ENCODE data around the gene PYM1. TPM values are rescaled to one million over a fixed set of nuclear protein-coding genes. Genes with fewer than 3 reads are reported as not detected.

Gene PYM1
- total and polyA plus RNA-seq, 2 of the 4 experiments (the other 2 are of a cell fraction): 26.5 to 27.8 TPM

GRCh38 chr12:55861396-55861795, 66.3 kb downstream of the PYM1 start:
- H3K4ac ChIP-seq (ENCODE audit: low read depth, low read length): no peak overlapping the region
- no peak overlapping the region for H2AK5ac ChIP-seq (ENCODE audit: low read depth, low read length)
- no peak overlapping the region for H3K56ac ChIP-seq (ENCODE audit: extremely low read depth, insufficient read depth, low read length)
- ATAC-seq (ENCODE audit: low read depth): no peak
- H3K14ac ChIP-seq (replicated peaks; ENCODE audit: low read depth, low read length): no peak overlapping the region
- H2BK120ac ChIP-seq (ENCODE audit: low read depth, low read length): no peak overlapping the region
- no CpG with 5 or more reads among the region's 8 CpGs for WGBS, 2 experiments (ENCODE audit: extremely low coverage in 2 of 2, insufficient read length in 1 of 2)
- no peak overlapping the region for H2BK5ac ChIP-seq (ENCODE audit: low read depth, low read length, poor library complexity, severe bottlenecking)
- H3K9ac ChIP-seq (ENCODE audit: low read depth, low read length): no peak overlapping the region
- no peak overlapping the region for H3K23ac ChIP-seq (ENCODE audit: low read depth, low read length)
- H3K4me1 ChIP-seq (ENCODE audit: control insufficient read depth, insufficient read depth, low read length): no peaks in the 10 kb centered on the region
- no peak overlapping the region for H3K18ac ChIP-seq (ENCODE audit: low read depth, low read length)
- no peaks in the 10 kb centered on the region; the same call in 1 of the 2 replicates for H3K9me3 ChIP-seq (ENCODE audit: control insufficient read depth, insufficient read depth, low read length)
- no peak overlapping the region for H2AK9ac ChIP-seq (replicated peaks; ENCODE audit: low read depth, low read length, poor library complexity)
- no peaks in the 10 kb centered on the region for H3K79me1 ChIP-seq (ENCODE audit: low read depth in 1 of 2, low read length in 2 of 2)
- in situ Hi-C loops (cut with MboI; ENCODE audit: low sequenced_read_pairs): no loop called here
- H2BK15ac ChIP-seq (ENCODE audit: low read depth, low read length): no peak overlapping the region
- intact Hi-C loops (cut with micrococcal nuclease): no loop called here
- BruUV-seq (replicated peaks): no TSS peak
- H3K9me1 ChIP-seq (ENCODE audit: insufficient read depth, low read length): no peaks in the 10 kb centered on the region
- no peak overlapping the region for H3K4me3 ChIP-seq (ENCODE audit: insufficient read depth, low read depth, low read length)
- ChIA-PET POLR2A (ENCODE audit: unreplicated experiment) (no interaction called here), CTCF (no interaction called here)
- H4K91ac ChIP-seq (ENCODE audit: insufficient read depth, low read depth, low read length): no peak overlapping the region
- H3K4me2 ChIP-seq (ENCODE audit: low read depth, low read length): no peak overlapping the region
- TF ChIP-seq CHD1 (IDR thresholded peaks at IDR 0.05; ENCODE audit: low read depth, low read length) (no peak), CTCF (conservative IDR thresholded peaks at IDR 0.05; ENCODE audit: low read depth, low read length) (no peak)
- no peaks in the 10 kb centered on the region for H3K27me3 ChIP-seq (ENCODE audit: control insufficient read depth, insufficient read depth, low read length)
- no peaks in the 10 kb centered on the region for H4K20me1 ChIP-seq (ENCODE audit: insufficient read depth, low read length)
- H3K27ac ChIP-seq (ENCODE audit: insufficient read depth, low read length): no peak overlapping the region
- no peak overlapping the region for H4K5ac ChIP-seq (ENCODE audit: low read depth, low read length)
- dilution Hi-C loops (cut with HindIII; ENCODE audit: low sequenced_read_pairs, unreplicated experiment): no loop called here
- DNase-seq: no peak
- no peak overlapping the region for H4K8ac ChIP-seq (ENCODE audit: low read depth in 2 of 2, low read length in 2 of 2)
- H3K36me3 ChIP-seq (ENCODE audit: control insufficient read depth, insufficient read depth, low read length): no peaks in the 10 kb centered on the region
- H2AFZ ChIP-seq (replicated peaks; ENCODE audit: low read length, poor library complexity): no peak overlapping the region
- H2BK20ac ChIP-seq (ENCODE audit: low read depth, low read length): no peak overlapping the region

All from IMR-90 (cell line).